Stimulated activated CD4-positive, alpha-beta T cell treated with anti-CD3 and anti-CD28 coated beads, Interleukin-1b, Interleukin-23, amount 100 ng/mL, for 24 hours (primary cell): ENCODE results near the gene FDX1.
"Not testable (repeated sequence)": the region's sequence is repeated elsewhere in the genome, so short reads cannot be mapped to it uniquely, and the experiment has no call there.

ENCODE experiments used
- DNase-seq, 4 experiments: peaks; one replicate each; pipeline ENCODE4 v3.0.0-alpha.2; 2020; ENCODE audit warnings: low read depth in 4 of 4, low spot score in 1 of 4

Gene FDX1, protein sequence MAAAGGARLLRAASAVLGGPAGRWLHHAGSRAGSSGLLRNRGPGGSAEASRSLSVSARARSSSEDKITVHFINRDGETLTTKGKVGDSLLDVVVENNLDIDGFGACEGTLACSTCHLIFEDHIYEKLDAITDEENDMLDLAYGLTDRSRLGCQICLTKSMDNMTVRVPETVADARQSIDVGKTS

GRCh38 chr11:110429731-110430266, at the start of gene FDX1:
Gene FDX1 (plus strand): TSS chr11:110429948. CDS start chr11:110430121, 173 bp downstream.
- DNase-seq = peak; percentile 62 to 81 (median 78)

- DNase-seq = no peak
Observed at GRCh38 chr11:110380836-110381622, 48.7 kb upstream of the FDX1 start.

DNA sequence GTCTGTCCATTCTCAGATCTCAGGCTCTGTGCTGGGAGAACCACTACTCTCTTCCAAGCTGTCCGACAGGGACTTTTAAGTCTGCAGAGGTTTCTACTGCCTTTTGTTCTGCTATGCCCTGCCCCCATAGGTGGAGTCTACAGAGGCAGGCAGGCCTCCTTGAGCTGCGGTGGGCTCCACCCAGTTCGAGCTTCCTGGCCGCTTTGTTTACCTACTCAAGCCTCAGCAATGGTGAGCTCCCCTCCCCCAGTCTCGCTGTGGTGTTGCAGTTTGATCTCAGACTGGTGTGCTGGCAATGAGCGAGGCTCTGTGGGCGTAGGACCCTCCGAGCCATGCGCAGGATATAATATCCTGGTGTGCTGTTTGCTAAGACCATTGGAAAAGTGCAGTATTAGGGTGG, 41.5 kb upstream of the FDX1 start:
- DNase-seq = not testable (repeated sequence)

- DNase-seq = no peak
Observed at GRCh38 chr11:110389965-110390364, 39.8 kb upstream of the FDX1 start.

- no peak for DNase-seq
Observed at GRCh38 chr11:110392056-110392455, 37.7 kb upstream of the FDX1 start.

DNA sequence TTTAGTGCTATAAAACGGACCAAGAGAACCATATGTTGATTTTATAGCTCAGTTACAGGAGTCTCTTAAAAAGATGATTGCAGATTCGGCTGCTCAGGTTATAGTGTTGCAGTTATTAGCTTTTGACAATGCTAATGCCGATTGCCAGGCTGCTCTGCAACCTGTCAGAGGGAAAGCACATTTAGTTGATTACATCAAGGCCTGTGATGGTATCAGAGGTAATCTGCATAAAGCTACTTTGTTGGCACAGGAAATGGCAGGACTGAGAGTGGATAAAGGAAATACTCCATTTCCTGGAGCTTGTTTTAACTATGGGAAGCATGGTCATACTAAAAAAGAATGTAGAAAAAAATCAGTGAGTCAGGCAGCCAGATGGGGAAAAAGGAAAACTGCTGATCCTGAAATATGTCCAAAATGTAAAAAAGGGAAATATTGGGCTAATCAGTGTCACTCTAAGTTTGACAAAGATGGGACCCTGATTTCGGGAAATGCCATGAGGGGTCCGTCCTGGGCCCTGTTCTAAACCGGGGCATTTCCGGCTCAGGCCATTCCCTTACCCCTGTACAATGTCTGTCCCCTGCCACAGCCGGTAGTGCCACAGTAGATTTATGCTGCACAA, 32.0 kb upstream of the FDX1 start:
- DNase-seq = not testable (repeated sequence)

GRCh38 chr11:110403585-110403984, 26.2 kb upstream of the FDX1 start:
- DNase-seq = not testable (repeated sequence)

DNA sequence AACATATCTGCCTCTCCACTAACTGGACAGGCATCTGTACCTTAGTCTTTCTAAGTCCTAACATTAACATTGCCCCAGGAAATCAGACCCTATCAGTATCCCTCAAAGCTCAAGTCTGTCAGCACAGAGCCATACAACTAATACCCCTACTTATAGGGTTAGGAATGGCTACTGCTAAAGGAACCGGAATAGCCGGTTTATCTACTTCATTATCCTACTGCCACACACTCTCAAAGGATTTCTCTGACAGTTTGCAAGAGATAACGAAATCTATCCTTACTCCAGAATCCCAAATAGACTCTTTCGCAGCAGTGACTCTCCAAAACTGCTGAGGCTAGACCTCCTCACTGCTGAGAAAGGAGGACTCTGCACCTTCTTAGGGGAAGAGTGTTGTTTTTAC, 24.1 kb upstream of the FDX1 start:
- DNase-seq = not testable (repeated sequence)

DNA sequence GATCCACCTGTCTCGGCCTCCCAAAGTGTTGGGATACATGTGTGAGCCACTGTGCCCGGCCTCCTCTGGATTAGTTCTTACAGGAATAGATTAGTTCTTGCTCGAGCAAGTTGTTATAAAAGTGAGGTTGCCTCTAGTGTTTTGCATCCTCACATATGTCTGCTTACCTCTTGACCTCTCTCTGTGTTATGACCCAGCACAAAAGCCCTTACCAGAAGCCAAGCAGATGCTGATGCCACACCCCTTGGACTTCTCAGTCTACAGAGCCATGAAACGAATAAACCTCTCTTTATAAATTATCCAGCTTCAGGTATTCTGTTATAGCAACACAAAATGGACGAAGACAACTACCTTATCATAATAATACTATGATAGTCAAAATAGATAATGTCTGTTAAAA, 22.4 kb upstream of the FDX1 start:
- no peak for DNase-seq

DNA sequence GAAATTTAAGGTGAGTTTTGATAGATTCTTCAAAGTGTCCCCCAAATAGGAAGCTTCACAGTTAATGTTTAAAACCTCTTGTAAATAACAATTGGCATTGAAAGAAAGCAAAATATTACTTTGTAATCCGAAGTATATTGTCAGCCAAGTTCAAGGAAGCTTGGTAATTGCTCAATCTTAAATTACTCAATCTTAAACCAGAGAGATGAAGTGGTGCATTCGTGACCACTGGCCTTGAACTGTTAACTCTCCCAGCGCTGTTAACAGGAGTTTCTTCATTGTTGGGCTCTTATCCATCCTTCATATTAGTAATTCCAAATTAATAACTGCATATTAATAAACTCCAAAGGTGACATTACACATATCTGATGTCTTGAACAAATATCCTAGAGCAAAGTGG, 20.6 kb upstream of the FDX1 start:
- no peak for DNase-seq

DNA sequence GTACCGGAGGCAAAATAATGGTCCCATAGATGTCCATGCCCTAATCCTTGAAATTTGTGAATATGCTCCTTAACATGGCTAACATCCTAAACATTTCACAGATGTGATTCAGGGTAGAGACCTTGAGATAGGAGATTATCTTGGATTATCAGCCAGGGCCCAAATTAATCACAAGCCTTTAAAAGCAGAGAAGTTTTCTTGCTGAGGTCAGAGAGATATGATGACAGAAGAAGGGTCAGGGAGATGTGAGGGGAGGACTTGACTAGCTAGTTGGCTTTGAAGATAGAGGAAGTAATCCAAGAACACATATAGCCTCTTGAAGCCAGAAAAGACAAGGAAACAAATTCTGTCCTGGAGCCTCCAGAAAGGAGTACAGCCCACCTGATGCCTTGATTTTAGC, 19.1 kb upstream of the FDX1 start:
- no peak for DNase-seq

DNA sequence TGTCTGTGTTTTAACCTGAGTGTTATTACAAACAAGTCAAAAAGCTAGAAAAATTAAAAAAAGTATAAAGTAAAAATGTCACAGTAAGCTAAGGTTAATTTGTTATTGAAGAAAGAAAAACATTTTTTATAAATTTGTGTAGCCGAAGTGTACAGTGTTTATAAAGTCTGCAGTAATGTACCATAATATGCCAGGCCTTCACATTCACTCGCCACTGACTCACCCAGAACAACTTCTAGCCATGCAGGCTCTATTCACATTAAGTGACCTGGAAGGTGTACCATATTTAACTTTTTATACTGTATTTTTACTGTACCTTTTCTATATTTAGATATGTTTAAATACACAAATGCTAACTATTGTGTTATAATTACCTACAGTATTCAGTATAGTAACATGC, 14.7 kb upstream of the FDX1 start:
- DNase-seq = no peak

GRCh38 chr11:110421658-110422057, 8.1 kb upstream of the FDX1 start:
- DNase-seq = not testable (repeated sequence)

GRCh38 chr11:110422306-110422905, 7.3 kb upstream of the FDX1 start:
- no peak for DNase-seq

DNA sequence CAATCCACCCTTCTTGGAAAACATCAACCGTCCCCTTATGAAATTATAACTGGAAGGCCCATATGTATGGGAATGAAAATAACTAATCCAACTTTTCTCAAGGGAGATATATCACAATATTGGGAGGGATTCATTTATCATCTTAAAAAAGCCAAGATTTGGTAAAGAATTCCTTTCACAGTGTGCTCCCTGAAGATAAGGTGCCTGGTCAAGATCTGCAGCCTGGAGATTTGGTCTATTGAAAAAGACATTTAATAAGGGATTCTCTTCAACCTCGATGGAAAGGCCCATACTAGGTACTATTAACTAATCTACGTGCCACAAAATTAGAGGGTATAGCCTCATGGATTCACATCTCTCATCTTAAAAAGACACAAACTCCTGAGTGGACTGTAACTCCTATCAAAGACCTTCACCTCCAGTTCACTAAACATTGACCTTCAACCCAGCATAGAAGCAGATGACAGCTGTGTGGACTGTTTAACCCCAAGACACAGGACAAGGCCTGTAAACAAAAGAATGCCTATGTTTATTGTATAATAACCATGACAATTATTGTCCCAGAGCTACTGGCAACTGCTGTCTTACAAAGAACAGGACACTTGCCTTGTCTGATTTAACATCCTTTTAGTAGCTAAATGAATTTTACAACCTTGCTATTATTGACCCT, 4.8 kb upstream of the FDX1 start:
- DNase-seq = no peak

DNA sequence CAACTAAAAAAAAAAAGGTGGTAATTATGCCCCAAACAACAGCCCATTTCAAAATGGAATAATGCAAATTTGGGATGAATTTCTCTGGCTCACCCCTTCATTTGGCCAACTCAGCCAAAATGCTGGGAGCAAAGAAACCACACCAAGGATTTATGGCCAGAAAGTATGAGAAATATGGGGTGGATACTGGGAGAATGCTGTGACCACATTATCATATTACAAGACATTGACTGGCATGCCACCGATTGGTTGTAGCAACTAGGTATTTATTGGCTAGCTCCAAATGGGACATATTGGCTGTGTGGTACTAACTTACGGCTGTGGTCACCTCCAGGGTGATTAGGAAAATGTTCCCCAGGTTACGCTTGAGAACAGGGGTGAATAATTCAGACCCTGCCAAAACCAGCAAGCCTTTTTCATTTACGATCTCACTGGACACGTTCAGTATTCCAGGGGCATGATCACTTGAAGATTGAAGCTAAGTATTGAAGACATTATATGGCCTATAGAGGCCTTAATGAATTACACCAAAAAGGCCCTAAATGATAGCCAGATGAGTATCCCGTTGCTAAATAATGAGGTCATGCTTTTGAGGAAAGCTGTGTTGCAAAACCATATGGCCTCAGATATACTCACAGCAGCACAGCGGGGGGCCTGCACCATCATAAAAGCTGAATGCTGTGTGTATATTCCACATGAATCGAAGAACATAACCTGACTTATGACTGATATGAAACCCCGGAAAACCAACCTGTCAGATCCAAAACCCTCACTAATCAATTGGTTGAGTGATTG, 3.8 kb upstream of the FDX1 start:
- DNase-seq = no peak

- DNase-seq = no peak
Observed at GRCh38 chr11:110428040-110428439, 1.7 kb upstream of the FDX1 start.

- no peak for DNase-seq
Observed at GRCh38 chr11:110428956-110429730, 605 bp upstream of the FDX1 start.

- DNase-seq = peak in 1 of 4 experiments; percentile 22
Observed at GRCh38 chr11:110430267-110431050, 711 bp downstream of the FDX1 start.
